Large intestine (tissue), 3 donors: ENCODE results near the gene NLN. TPM values are rescaled to one million over a fixed set of nuclear protein-coding genes. Genes with fewer than 3 reads are reported as not detected.
"Not testable (repeated sequence)": the region's sequence is repeated elsewhere in the genome, so short reads cannot be mapped to it uniquely, and the experiment has no call there.

Experiments used
- DNase-seq, 2 donors: peaks; one replicate each; pipeline versions ENCODE4 v3.0.0 to v3.0.0-alpha.2; 2013
- H3K27ac ChIP-seq: one replicate; pipeline ENCODE4 v1.5.1; 2013; ENCODE audit warnings: low read length
- H3K27me3 ChIP-seq: 2 replicates; pipeline ENCODE4 v1.6.1; 2013; ENCODE audit warnings: low read length; ENCODE audit not compliant: control insufficient read depth, insufficient read depth
- H3K36me3 ChIP-seq: 2 replicates; pipeline ENCODE4 v1.6.1; 2013; ENCODE audit warnings: low read length; ENCODE audit not compliant: control insufficient read depth, insufficient read depth
- H3K4me1 ChIP-seq: one replicate; pipeline ENCODE4 v1.6.1; 2013; ENCODE audit warnings: low read length; ENCODE audit not compliant: control insufficient read depth, insufficient read depth
- H3K4me3 ChIP-seq: one replicate; pipeline ENCODE4 v1.5.1; 2013; ENCODE audit warnings: low read length
- H3K9me3 ChIP-seq: one replicate; pipeline ENCODE4 v1.6.1; 2013; ENCODE audit warnings: mild to moderate bottlenecking, low read depth, low read length, moderate library complexity; ENCODE audit not compliant: control insufficient read depth
- WGBS: methylation state at CpG from one replicate; pipeline ENCODE4 v1.1.5; 2013; ENCODE audit warnings: low lambda C conversion rate; ENCODE audit not compliant: insufficient coverage; 5-methylcytosine and 5-hydroxymethylcytosine counted together
- polyA plus RNA-seq: library from polyadenylated mRNA; unstranded; fragments of 120-200 nt; gene quantifications from one replicate; pipeline ENCODE4 v1.2.1, GENCODE V29; 2013

The NLN gene
- polyA plus RNA-seq, 1 donor, result 11.8 TPM

- no peaks in the 10 kb centered on the region for H3K4me1 ChIP-seq
- WGBS, result 57% methylated on average over 1 of the region's 1 CpG
- H3K36me3 ChIP-seq, result no peaks in the 10 kb centered on the region
- H3K9me3 ChIP-seq, result no peaks in the 10 kb centered on the region
- no peaks in the 10 kb centered on the region for H3K27me3 ChIP-seq
- H3K4me3 ChIP-seq, result no peak overlapping the region
- no peak for DNase-seq
- no peak overlapping the region for H3K27ac ChIP-seq
Measured at GRCh38 chr5:65769539-65769938, 47.5 kb downstream of the NLN start.

DNA sequence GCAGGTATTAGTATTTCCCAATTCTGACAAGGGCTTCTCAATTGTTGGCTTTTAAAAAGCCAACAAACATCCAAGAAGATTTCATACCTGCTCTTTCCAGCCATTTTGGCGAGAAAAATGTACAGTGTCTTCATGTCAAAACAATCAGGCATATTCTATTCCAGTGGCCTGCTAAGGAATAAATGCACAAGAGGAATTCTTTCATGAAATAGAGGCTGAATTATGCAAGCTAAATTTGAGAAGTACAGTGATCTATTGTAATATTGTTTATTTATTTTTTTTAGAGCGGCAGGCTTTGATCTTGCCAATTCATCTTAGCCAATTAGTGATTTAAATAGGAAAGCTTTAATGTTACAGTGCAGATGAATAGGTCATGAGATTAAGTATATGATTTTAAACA lies 49.3 kb downstream of the NLN start:
- no peak overlapping the region for H3K27ac ChIP-seq
- no peak overlapping the region for H3K4me3 ChIP-seq
- no peaks in the 10 kb centered on the region for H3K9me3 ChIP-seq
- DNase-seq, result no peak
- no peaks in the 10 kb centered on the region for H3K36me3 ChIP-seq
- no peaks in the 10 kb centered on the region for H3K27me3 ChIP-seq
- WGBS, result 80% methylated on average over 1 of the region's 2 CpGs
- peaks cover 4% of the 10 kb centered on the region for H3K4me1 ChIP-seq

DNA sequence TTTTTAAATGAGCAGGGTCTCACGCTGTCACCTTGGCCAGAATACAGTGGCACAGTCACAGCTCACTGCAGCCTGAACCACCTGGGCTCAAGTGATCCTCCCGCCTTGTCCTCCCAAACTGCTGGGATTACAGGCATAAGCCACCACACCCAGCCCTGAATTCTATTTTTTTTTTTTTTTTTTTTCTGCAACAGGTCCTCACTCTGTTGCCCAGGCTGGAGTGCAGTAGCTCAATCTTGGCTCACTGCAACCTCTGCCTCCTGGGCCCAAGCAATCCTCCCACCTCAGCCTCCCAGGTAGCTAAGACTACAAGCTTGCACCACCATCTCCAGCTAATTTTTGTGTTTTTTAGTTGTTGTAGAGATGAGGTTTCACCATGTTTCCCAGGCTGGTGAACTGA lies 51.0 kb downstream of the NLN start:
- H3K9me3 ChIP-seq, H3K36me3 ChIP-seq, H3K4me1 ChIP-seq, H3K27me3 ChIP-seq, H3K27ac ChIP-seq, DNase-seq, H3K4me3 ChIP-seq: not testable (repeated sequence)
- no CpG with 5 or more reads among the region's 2 CpGs for WGBS

GRCh38 chr5:65774346-65774745 lies 52.3 kb downstream of the NLN start:
- no peaks in the 10 kb centered on the region for H3K36me3 ChIP-seq
- peaks cover 4% of the 10 kb centered on the region for H3K4me1 ChIP-seq
- DNase-seq, result peak; percentile 54 to 70
- H3K9me3 ChIP-seq, result no peaks in the 10 kb centered on the region
- no peaks in the 10 kb centered on the region for H3K27me3 ChIP-seq
- H3K4me3 ChIP-seq, result no peak overlapping the region
- peak overlapping the region; percentile 63 for H3K27ac ChIP-seq

DNA sequence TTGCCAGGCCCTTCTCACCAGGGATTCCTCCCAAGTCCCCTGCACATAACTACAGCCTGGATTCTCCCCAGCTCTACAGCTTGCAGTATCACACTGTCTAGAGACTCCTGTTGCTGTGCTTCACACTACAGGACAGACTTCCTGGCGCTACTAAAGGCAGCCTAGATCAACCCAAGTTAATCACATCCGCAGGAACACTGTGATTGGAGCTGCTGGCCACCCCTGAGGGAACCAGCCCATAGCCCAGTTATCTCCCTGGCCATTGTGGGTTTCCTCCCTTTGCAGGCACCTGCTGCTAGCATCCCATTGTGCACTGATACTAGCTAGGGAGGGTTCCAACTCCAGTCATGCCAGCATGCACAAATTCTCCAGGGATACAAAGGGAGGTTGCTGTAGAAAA lies 53.5 kb downstream of the NLN start:
- Histone ChIP-seq H3K9me3 (no peaks in the 10 kb centered on the region), H3K4me1 (peaks cover 4% of the 10 kb centered on the region), H3K27ac (no peak overlapping the region), H3K27me3 (no peaks in the 10 kb centered on the region), H3K36me3 (no peaks in the 10 kb centered on the region), H3K4me3 (no peak overlapping the region)
- no peak for DNase-seq
- no CpG with 5 or more reads among the region's 2 CpGs for WGBS

GRCh38 chr5:65776441-65777141 lies 54.6 kb downstream of the NLN start:
- Histone ChIP-seq H3K27ac (no peak overlapping the region), H3K4me3 (no peak overlapping the region), H3K9me3 (no peaks in the 10 kb centered on the region), H3K4me1 (peaks cover 4% of the 10 kb centered on the region), H3K36me3 (no peaks in the 10 kb centered on the region), H3K27me3 (no peaks in the 10 kb centered on the region)
- 100% methylated on average over 2 of the region's 3 CpGs for WGBS
- DNase-seq, result no peak

DNA sequence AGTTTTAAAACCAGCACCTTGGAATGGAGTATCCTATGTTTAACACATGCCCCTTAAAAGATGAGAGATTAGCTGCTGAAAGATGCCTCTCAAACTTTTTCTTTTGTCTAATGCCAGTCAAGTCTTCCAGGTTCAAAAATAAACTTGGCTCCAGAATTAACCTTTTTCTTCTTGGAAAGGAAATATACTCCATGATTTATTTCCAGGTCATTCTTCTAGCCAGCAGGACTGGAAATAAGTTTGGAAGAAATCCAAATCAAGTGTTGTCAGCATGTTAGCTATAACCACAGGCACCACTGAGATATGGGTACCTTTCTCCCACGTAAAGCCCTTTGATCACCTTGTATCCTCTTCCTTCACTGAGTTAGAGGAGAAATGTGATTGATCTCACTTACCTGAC lies 56.1 kb downstream of the NLN start:
- no CpG with 5 or more reads among the region's 1 CpG for WGBS
- DNase-seq, result no peak
- Histone ChIP-seq H3K36me3 (no peaks in the 10 kb centered on the region), H3K4me1 (peaks cover 4% of the 10 kb centered on the region), H3K27me3 (no peaks in the 10 kb centered on the region), H3K27ac (no peak overlapping the region), H3K4me3 (no peak overlapping the region), H3K9me3 (no peaks in the 10 kb centered on the region)

GRCh38 chr5:65779643-65780042 lies 57.6 kb downstream of the NLN start:
- no CpG with 5 or more reads among the region's 1 CpG for WGBS
- no peaks in the 10 kb centered on the region for H3K27me3 ChIP-seq

DNA sequence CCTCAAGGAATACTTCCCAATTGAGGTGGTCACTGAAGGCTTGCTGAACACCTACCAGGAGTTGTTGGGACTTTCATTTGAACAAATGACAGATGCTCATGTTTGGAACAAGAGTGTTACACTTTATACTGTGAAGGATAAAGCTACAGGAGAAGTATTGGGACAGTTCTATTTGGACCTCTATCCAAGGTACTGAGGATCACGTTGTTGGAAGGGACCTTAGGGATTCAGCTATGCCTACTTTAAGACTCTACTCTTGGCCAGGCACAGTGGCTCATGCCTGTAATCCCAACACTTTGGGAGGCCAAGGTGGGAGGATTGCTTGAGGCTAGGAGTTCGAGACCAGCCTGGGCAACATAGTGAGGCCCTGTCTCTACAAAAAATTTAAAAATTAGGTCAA lies 66.3 kb downstream of the NLN start:
- WGBS, result 80% methylated on average over 1 of the region's 2 CpGs
- H3K4me1 ChIP-seq, H3K36me3 ChIP-seq, H3K4me3 ChIP-seq, DNase-seq, H3K9me3 ChIP-seq, H3K27me3 ChIP-seq, H3K27ac ChIP-seq: not testable (repeated sequence)

More at GRCh38 chr5:65779643-65780042, 57.6 kb downstream of the NLN start:
- no peak overlapping the region for H3K4me3 ChIP-seq
- H3K36me3 ChIP-seq, result no peaks in the 10 kb centered on the region
- peak in 1 of 2 donors; percentile 49 for DNase-seq
- no peaks in the 10 kb centered on the region for H3K9me3 ChIP-seq
- peaks cover 4% of the 10 kb centered on the region for H3K4me1 ChIP-seq
- H3K27ac ChIP-seq, result no peak overlapping the region

DNA sequence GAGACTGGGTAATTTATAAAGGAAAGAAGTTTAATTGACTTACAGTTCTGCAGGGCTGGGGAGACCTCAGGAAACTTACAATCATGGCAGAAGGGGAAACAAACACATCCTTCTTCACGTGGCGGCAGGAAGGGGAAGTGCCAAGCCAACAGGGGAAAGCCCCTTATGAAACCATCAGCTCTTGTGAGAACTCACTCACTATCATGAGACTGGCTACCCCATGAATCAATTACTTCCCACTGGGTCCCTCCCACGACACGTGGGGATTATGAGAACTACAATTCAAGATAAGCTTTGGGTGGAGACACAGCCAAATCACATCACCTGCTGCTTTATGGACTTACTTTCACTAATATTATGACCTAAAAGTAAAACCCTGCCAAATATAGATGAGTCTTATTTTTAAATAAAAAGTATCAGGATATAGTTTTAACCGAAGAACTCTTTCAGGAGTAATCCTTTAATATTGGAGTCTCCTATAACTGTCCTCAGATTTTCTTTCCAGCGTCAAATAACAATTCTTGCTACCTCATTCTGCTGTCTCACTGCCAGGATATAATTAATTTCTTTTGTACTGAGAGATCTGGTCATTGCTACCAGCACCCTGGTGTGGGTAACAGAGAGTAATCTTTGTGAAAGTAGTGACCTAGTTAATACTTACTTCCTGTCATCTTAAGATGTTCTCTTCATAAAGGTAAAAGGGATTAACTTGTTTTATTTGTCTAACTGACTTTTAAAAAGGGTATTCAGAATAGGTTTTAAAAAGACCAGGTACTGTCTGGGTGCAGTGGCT lies 68.6 kb downstream of the NLN start:
- Histone ChIP-seq H3K27ac (no peak overlapping the region), H3K27me3 (no peaks in the 10 kb centered on the region), H3K4me1 (no peaks in the 10 kb centered on the region), H3K36me3 (no peaks in the 10 kb centered on the region), H3K9me3 (no peaks in the 10 kb centered on the region), H3K4me3 (no peak overlapping the region)
- 100% methylated on average over 1 of the region's 6 CpGs for WGBS
- DNase-seq, result no peak
